NCI-H510A treated with DMSO at 0.1 percent for 48 hours (cell line): ENCODE results near the gene PHKA1.
"Not testable (repeated sequence)": the region's sequence is repeated elsewhere in the genome, so short reads cannot be mapped to it uniquely, and the experiment has no call there.

Experiments used
- DNase-seq: peaks from one replicate; lab custom pipeline; 2025; lab: John Stamatoyannopoulos, UW

PHKA1 gene

DNA sequence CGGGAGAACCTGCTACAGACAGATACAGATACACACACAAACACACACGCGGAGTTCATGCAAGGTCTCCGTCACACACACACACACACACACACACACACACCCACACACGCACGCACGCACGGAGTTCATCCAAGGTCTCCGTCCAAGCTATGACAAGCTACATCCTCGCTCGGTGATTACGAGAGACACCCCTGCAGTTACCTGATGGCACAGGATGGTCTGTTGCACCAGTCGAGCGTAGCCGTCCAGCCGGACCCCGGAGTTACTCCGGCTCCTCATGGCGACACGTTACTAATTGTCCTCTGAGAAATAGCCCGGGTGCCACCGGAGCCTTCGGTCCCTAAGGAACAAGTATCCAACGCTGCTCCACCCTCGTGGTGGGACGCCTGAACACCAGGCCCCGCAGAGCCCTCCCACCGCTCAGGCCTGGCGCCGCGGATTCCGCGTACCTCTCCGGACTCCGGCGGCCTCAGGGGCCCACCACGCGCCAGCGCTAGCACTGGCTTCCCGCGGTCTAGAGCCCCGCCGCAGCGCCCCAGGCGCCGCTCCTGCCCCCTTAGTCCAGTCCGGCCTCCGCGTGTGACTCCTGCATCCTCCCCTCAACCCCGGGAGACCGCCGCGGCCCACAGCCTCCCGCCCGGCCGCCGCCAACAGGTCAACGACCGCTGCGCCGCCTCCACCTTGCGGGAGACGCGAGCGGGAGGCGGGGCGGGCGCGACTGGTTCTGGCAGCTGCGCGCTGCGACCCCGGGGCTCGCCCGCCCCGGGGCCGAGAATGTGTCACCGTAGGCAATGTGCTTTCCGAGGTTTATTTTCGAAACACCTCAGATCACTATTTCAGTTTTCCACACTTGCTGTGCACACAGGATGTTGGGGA, at the start of gene PHKA1:
Gene PHKA1 (minus strand): TSS at position 708 of the 879 bp plus-strand sequence. CDS start 426 bp downstream, at position 282.
- peak; percentile 78 for DNase-seq

- not testable (repeated sequence) for DNase-seq
These were observed 46.3 kb upstream of the PHKA1 start for GRCh38 chrX:72760454-72760853.

DNA sequence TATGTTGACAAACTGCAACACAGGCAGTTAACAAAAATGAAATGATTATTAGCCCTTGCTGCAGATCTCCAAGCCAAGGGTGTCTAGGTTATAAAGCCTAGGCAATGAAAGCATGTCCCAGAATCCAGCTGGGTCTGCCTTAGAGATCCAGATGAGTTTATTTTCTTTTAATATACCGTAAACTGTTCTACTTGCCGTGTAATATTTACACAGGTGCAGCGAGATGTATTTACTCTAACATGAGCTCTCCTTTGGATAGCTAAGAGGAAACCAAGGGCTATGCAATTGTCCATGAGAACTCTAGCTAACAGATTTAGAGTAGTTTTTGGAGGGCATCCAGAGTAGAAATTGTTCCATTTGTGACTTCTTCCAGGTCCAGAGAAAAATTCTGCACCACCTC, 34.4 kb upstream of the PHKA1 start:
- DNase-seq: not testable (repeated sequence)

DNA sequence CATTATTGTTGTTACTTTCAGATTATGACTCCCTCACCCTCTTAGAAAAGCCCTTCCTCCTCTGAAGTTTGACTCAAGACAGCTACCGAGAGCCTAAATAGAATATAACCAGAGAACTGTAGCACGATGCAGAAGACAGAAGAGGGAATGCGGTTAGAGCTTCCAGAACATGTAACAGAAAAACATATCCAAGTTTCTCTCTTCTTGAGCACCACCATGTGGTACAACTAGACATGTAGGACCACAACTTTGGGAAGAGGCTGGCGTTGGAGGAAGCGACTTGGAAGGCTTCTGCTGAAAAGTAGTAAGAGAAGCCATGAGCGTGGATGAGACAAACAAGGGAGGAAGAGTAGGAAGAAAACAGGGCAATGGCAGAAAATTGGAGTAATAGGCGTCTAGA, 31.4 kb upstream of the PHKA1 start:
- DNase-seq: not testable (repeated sequence)

DNA sequence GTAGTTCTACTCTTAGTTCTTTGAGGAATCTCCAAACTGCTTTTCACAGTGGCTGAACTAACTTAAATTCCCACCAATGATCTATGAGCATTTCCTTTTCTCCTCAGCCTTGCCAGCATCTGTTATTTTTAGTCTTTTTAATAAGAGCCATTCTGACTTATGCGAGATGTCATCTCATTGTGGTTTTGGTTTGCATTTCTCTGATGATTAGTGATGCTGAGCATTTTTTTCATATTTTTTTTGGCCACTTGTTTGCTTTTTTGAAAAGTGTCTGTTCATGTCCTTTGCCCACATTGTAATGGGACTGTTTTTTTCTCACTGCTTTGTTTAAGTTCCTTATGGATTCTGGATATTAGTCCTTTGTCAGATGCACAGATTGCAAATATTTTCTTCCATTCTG, 21.5 kb upstream of the PHKA1 start:
- DNase-seq: no peak

DNA sequence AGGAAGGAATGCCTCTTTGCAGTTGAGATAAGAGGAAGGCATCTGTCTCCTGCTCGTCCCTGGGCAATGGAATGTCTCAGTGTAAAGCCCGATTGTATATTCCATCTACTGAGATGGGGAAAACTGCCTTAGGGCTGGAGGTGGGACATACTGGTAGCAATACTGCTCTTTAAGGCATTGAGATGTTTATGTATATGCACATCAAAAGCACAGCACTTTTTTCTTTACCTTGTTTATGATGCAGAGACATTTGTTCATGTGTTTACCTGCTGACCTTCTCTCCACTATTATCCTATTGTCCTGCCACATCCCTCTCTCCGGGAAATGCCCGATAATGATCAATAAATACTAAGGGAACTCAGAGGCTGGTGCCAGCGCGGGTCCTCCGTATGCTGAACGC, 19.5 kb upstream of the PHKA1 start:
- not testable (repeated sequence) for DNase-seq

DNA sequence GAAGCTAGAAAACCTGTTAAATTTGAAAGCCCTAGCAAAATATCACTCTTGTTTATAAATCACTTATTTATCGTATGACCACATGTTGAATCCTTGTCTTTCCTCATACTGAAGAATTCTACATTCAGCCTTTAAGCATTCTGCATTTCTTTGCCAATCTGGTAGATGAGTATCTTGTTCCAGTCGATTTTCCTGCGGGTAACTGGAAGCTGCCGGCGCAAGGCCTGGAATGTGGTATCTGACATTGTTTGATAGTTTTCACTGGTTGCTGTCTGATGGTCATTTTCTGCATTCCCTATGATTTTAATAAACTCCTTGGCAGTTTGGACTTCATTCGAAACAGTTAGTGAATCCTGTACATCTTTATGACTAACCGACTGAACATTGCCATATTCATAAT, 13.7 kb upstream of the PHKA1 start:
- DNase-seq: no peak

- no peak for DNase-seq
These were observed 2.7 kb upstream of the PHKA1 start for GRCh38 chrX:72716766-72717165.

DNA sequence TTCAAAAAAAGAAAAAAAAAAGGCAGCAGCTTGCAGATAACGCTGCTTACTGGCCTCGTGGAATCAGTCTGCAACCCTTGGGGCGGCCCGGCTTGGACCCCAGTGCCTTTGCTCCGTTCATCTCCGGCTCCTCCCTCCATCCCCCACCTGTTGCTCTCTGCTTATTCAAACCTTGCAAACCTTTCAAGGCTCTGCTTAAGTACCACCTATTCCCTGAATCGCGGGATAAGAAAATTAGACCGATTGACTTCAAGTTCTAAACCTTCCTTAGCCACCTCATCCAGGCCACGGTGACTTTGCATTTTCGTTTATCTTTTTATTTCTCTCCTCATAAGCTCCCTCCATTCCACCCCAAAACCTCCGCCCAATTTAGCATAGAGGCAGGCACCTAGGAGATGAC, 1.4 kb upstream of the PHKA1 start:
- DNase-seq: no peak

DNA sequence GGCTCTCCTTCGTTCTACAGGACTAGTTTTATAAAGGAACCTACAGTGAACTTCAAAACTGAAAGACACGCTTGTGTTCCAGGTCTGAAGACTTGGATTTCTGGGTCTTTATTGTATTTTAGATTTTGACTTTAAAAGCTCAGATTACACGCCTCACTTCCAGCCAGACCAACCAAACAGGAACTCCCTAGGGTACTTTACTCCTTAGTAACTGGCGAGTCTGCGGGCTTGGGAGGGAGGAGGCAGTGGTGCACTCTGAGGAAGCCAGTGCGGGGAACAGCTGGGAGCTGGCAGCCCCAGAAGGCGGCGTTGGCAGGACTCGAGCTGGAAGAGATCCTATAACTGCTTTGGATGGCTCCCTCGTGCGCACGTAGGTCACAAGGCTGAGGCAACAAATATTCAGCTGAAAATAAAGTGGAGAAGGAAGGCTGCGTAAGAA, 391 bp upstream of the PHKA1 start:
- DNase-seq: peak; percentile 78

GRCh38 chrX:72713130-72713529, 976 bp downstream of the PHKA1 start:
- no peak for DNase-seq

GRCh38 chrX:72712094-72712755, 1.9 kb downstream of the PHKA1 start:
- DNase-seq: peak; percentile 22

DNA sequence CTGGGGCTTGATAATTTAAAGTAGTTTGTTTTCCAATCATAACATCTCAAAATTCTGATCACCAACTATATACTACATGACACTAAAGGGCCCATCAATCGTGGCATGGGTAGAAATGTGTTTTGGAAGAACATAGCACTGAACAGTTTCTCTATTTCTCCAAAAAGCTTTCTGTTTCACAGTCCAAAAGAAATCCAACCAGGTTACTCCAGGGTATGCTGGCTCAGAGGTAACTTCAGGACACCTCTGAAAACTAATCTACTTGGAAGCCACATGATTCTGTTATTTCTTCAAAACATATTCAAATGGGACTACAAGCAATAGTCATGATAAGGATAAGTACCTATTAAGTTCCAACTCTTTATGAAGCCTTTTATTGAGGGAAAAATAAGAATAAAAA, 8.3 kb downstream of the PHKA1 start:
- no peak for DNase-seq

- DNase-seq: no peak
These were observed 9.0 kb downstream of the PHKA1 start for GRCh38 chrX:72705111-72705510.

- DNase-seq: no peak
These were observed 19.9 kb downstream of the PHKA1 start for GRCh38 chrX:72694170-72694569.

DNA sequence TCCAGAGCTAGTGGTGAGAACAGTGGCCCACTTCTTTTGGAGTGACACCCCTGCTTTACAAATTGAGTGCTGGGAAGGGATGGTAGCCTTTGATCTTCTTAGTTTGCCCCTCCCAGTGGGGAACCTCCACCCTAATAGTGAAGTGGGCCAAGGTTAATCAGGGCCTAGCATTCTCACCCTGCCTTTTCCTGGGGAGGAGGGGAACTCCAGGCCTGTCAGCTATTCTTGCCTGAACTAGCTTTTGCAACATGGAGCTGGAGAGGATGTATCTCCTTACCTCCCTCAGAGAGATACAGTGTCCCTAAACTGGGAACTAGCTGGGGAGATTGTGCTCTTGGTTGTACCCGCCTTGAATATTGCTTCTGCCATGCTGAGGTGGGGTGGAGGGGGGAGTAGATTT, 20.6 kb downstream of the PHKA1 start:
- no peak for DNase-seq

GRCh38 chrX:72687396-72687795, 26.7 kb downstream of the PHKA1 start:
- DNase-seq: no peak

- DNase-seq: peak; percentile 77
These were observed 28.2 kb downstream of the PHKA1 start for GRCh38 chrX:72685810-72686456.

DNA sequence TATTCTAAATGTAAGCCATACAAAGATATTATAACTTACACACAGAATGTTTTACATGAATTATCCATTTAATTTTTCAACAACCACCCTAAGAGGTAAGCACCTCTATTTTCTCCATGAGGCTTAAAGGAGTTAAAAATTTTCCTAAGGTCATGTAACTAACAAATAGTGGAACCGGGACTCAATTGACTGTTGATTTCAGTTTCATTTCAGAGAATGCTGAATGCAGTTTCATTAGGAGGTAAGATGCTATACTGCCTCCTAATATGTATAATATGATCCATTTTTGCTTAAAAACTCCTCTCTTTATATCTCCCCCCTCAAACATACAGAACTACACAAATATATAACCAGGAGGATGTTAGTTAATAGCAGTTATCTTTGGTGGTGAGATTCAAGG, 29.1 kb downstream of the PHKA1 start:
- no peak for DNase-seq

GRCh38 chrX:72683631-72684030, 30.5 kb downstream of the PHKA1 start:
- DNase-seq: no peak

DNA sequence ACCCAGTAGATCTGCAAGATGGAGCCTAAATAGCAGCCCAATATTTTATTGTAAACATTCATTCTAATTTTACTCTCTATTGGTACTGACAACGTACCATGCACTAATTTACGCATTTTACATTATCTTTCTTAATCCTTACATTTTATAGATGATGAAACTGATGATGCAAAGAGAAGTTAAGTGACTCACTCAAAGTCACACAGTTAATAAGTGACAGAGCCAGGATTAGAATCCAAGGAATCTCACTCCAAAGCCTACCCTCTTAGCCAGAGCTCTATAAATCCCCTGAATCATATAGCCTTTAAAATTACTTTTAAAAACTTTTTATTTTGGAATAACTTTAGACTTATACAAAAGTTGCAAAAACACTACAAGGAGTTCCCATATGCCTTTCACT, 37.6 kb downstream of the PHKA1 start:
- no peak for DNase-seq

- not testable (repeated sequence) for DNase-seq
These were observed 40.2 kb downstream of the PHKA1 start for GRCh38 chrX:72673951-72674350.

- DNase-seq: not testable (repeated sequence)
These were observed 44.6 kb downstream of the PHKA1 start for GRCh38 chrX:72669508-72669907.
